Activated B cell treated with CpG ODN at 0.5 μM for 24 hours (primary cell): Measurements from ENCODE around the gene KIF26B. TPM values are rescaled to one million over a fixed set of nuclear protein-coding genes. Genes with fewer than 3 reads are reported as not detected.

Experiments used
- ATAC-seq: fragments of 200-7000 bp; cut with Tn5 transposase; one replicate; pipeline ENCODE4 v1.10.0; 2021; ENCODE audit warnings: low read depth, mild to moderate bottlenecking, moderate library complexity
- CTCF ChIA-PET: fragments of 350-600 bp; sonication (Branson Sonifier 250); formaldehyde crosslinking; loops from one replicate; lab custom pipeline; 2021; ENCODE audit warnings: antibody characterized with exemption; lab: Charles Lee
- POLR2A ChIA-PET: fragments of 350-600 bp; sonication (Branson Sonifier 250); formaldehyde crosslinking; loops from one replicate; lab custom pipeline; 2021; ENCODE audit warnings: antibody characterized with exemption; lab: Charles Lee
- DNase-seq: peaks from one replicate; pipeline ENCODE4 v3.0.0; 2022
- H3K27ac Mint-ChIP-seq: one replicate; pipeline ENCODE4 v1.8.0; 2020; ENCODE audit warnings: mixed read lengths
- H3K27me3 Mint-ChIP-seq: one replicate; pipeline ENCODE4 v1.8.0; 2021; ENCODE audit warnings: mixed read lengths
- H3K36me3 Mint-ChIP-seq: one replicate; pipeline ENCODE4 v1.8.0; 2021; ENCODE audit warnings: low read depth, mixed read lengths
- H3K4me1 Mint-ChIP-seq: one replicate; pipeline ENCODE4 v1.8.0; 2021; ENCODE audit warnings: mixed read lengths
- H3K4me3 Mint-ChIP-seq: one replicate; pipeline ENCODE4 v1.8.0; 2020; ENCODE audit warnings: mild to moderate bottlenecking, mixed read lengths
- H3K9me3 Mint-ChIP-seq: one replicate; pipeline ENCODE4 v1.8.0; 2020; ENCODE audit warnings: mixed read lengths
- CTCF ChIP-seq: fragments of 200-600 bp; IDR thresholded peaks from one replicate; pipeline ENCODE4 v1.8.0; 2022; ENCODE audit warnings: antibody characterized with exemption, mild to moderate bottlenecking
- intact Hi-C: fragments of 100-400 bp; cut with micrococcal nuclease; formaldehyde crosslinking; loops from one replicate; pipeline ENCODE4 v1.15.1; 2024
- total RNA-seq: library from RNA; stranded (reverse); gene quantifications from 2 replicates; pipeline ENCODE4 v1.2.3, GENCODE V29; 2022

KIF26B gene
- total RNA-seq, 1 donor from 2014 or later = 1.7 TPM

- ATAC-seq (no peak), DNase-seq (no peak)
- intact Hi-C loops = no loop called here
- Mint-ChIP-seq H3K4me1 (no peaks in the 10 kb centered on the region), H3K36me3 (no peaks in the 10 kb centered on the region), H3K27me3 (peaks cover 2% of the 10 kb centered on the region), H3K27ac (no peak overlapping the region), H3K4me3 (no peak overlapping the region), H3K9me3 (no peaks in the 10 kb centered on the region)
- no peak for TF ChIP-seq CTCF
- CTCF ChIA-PET = no interaction called here
- POLR2A ChIA-PET = no interaction called here
Observed at GRCh38 chr1:245337829-245338484, 183.2 kb downstream of the KIF26B start.

GRCh38 chr1:245338485-245338877 is 183.7 kb downstream of the KIF26B start:
- ChIA-PET CTCF (no interaction called here), POLR2A (no interaction called here)
- intact Hi-C loops = no loop called here
- no peak for TF ChIP-seq CTCF
- Mint-ChIP-seq H3K4me1 (no peaks in the 10 kb centered on the region), H3K27me3 (peaks cover 2% of the 10 kb centered on the region), H3K27ac (no peak overlapping the region), H3K36me3 (no peaks in the 10 kb centered on the region), H3K4me3 (no peak overlapping the region), H3K9me3 (no peaks in the 10 kb centered on the region)
- no peak for DNase-seq
- ATAC-seq = no peak

- H3K27ac Mint-ChIP-seq = no peak overlapping the region
- intact Hi-C loops = no loop called here
- POLR2A ChIA-PET = no interaction called here
- no peaks in the 10 kb centered on the region for H3K4me1 Mint-ChIP-seq
- no peaks in the 10 kb centered on the region for H3K36me3 Mint-ChIP-seq
- TF ChIP-seq CTCF = no peak
- no peak for DNase-seq
- CTCF ChIA-PET = no interaction called here
- no peaks in the 10 kb centered on the region for H3K9me3 Mint-ChIP-seq
- ATAC-seq = no peak
- H3K4me3 Mint-ChIP-seq = no peak overlapping the region
- H3K27me3 Mint-ChIP-seq = no peaks in the 10 kb centered on the region
Observed at GRCh38 chr1:245341743-245342142, 187.0 kb downstream of the KIF26B start.

- Mint-ChIP-seq H3K9me3 (no peaks in the 10 kb centered on the region), H3K36me3 (no peaks in the 10 kb centered on the region), H3K4me1 (no peaks in the 10 kb centered on the region), H3K27me3 (no peaks in the 10 kb centered on the region), H3K27ac (no peak overlapping the region), H3K4me3 (no peak overlapping the region)
- CTCF ChIA-PET = no interaction called here
- ATAC-seq = no peak
- TF ChIP-seq CTCF = no peak
- POLR2A ChIA-PET = no interaction called here
- intact Hi-C loops = no loop called here
- DNase-seq = no peak
Observed at GRCh38 chr1:245345191-245345884, 190.6 kb downstream of the KIF26B start.

- ATAC-seq (no peak), DNase-seq (no peak)
- intact Hi-C loops = no loop called here
- Mint-ChIP-seq H3K27me3 (peaks cover 3% of the 10 kb centered on the region), H3K36me3 (no peaks in the 10 kb centered on the region), H3K9me3 (no peaks in the 10 kb centered on the region), H3K27ac (no peak overlapping the region), H3K4me3 (no peak overlapping the region), H3K4me1 (no peaks in the 10 kb centered on the region)
- ChIA-PET CTCF (no interaction called here), POLR2A (no interaction called here)
- no peak for TF ChIP-seq CTCF
Observed at GRCh38 chr1:245348626-245349025, 193.8 kb downstream of the KIF26B start.
